Hematopoietic multipotent progenitor cell treated with erythropoietin and hydrocortisone succinate and interleukin-3 and kit ligand, for 8 days (in vitro differentiated cells): ENCODE data around the gene GRK3.
"Not testable (repeated sequence)": the region's sequence is repeated elsewhere in the genome, so short reads cannot be mapped to it uniquely, and the experiment has no call there.

Experiments used
- DNase-seq: peaks from one replicate; pipeline ENCODE4 v3.0.0-alpha.2; 2015

GRK3 gene

DNA sequence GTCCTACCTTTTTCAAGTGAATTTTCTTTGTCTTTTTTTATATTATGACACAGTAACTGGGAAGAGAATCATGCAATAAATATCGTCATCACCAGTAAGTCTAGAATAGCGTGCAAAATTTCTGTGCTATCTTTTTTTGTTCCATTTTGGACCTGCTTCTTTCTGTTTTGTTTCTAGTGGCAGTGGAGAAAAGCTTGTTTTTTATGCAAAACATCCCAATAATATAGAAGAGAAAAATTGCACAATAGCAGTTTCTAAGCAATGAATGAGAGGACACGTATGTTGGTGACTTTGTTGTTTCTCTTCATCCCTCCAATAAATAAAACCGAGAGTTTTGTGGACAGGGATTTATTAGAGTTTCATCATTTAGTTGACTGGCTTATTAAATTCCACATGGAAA is 10.3 kb downstream of the GRK3 start:
- no peak for DNase-seq

DNA sequence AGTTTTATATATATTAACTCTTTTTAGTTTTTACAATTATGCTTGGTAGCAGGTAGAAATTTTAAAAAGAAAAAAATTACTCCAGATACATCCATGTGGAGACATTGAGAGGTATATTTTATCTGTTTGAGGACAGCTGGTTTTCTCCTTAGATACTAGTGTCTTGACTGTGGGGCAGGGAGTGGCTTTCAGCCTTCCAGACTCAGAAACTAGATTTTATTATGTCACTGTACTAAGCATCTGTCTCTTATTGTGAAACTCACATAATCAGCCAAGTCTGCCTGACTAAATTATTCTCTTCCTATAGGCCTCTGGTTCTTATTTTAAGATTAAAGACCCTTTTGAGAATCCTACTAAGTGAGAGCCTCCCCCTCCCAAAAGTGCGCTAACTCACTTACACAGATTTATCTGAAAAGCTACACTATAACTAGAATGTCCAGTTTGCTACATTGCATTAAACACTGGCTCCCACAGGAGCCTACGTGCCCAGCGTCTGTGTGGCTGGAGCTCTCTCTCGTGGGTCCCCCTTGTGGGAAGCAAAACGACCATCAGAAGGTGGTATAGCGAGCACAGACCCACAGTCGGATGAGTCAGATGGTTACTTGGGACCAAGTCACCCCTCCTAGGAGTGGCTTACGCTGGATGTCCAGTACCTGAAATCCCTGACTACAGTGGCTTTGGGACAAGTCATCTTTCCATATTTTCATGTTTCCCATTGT is 11.4 kb downstream of the GRK3 start:
- not testable (repeated sequence) for DNase-seq

DNA sequence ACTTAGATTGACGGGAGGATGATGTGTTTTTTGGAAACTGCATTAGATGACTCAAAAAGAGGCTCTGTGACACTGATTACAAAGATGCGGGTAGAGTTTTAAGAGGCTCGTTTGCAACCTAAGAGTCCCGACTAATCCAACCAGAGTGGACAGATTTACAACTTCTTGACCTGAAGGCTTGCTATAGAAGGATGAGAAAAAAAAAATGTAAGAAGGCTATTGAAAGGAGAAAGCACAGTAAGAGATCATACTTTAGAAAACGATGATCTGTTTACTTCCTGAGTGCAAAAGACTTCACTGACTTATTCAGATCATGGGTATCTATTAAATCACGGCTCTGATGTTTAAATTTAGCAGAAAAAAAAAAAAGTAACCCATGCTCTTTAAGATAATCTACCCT is 17.0 kb downstream of the GRK3 start:
- DNase-seq, result not testable (repeated sequence)

DNA sequence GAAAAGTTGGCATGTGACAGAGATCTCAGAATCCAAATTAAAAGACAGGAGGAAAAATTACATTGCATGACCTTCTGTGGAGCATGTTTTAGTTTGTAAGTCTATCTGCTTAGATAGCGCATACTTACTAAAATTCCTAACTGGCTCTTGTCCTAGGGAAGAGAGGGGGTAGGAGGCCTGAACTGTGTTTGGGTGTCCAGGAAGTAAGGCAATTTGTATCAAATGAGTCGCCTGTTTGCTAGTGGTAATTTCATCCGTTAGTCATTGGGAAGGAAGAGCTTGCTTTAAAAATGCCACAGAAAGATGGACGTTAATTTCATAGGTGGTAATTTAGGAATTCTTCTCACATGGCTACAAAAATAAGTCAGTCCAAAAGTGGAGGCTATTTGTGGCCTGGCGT is 18.5 kb downstream of the GRK3 start:
- DNase-seq, result no peak

DNA sequence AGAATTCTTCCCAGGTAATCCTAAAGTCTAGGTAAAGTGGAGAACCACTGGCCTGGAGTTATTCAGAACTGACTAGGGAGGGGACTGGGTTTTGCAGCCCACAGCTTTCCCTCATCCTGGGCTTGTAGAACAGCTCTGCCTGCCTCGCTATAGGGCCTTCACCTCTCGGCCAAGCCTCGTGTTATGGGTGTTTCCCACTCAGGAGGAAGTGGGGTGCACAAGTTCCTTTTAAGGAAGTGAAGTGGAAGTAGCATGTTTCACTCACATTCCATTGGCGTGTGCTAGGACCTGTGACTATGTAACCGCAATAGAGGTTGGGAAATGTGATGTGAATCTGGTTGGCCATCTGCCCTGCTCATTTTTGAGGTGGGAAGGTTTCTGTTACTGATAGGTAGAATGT is 20.5 kb downstream of the GRK3 start:
- DNase-seq, result not testable (repeated sequence)

DNA sequence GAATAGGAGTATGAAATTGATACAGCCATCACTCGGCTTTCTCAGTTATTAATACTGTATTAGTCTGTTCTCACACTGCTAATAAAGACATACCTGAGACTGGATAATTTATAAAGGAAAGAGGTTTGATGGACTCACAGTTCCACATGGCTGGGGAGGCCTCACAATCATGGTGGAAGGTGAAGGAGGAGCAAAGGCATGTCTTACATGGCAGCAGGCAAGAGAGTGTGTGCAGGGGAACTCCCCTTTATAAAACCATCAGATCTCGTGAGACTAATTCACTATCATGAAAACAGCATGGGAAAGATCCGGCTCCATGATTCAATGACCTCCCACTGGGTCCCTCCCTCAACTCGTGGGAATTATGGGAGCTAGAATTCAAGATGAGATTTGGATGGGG is 25.2 kb downstream of the GRK3 start:
- DNase-seq, result not testable (repeated sequence)

DNA sequence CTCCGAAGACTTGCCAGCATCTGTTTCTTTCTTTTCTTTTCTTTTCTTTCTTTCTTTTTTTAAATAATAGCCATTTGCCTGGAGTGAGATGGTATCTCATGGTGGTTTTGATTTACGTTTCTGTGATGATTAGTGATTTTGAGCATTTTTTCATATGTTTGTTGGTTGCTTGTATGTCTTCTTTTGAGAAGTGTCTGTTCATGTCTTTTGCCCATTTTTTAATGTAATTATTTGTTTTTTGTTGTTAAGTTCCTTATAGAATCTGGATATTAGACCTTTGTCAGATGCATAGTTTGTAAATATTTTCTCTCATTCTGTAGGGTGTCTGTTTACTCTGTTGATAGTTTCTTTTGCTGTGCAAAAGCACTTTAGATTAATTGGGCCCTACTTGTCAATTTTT is 28.8 kb downstream of the GRK3 start:
- DNase-seq, result not testable (repeated sequence)

DNA sequence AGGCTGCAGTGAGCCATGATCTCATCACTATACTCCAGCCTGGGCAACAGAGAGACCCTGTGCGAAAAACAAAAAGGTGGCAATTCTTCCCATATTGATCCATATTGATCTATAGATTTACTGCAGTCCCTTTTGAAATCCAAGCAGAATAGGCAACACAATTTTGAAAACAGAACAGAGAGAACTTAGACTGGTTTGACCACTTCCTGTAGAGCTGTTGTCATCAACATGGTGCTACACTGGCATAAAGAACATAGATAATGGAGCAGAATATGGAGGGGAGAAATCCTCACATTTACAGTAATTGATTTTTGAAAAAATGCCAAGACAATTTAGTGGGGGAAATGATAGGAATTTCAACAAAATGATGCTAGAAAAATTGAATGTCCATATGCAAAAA is 34.1 kb downstream of the GRK3 start:
- no peak for DNase-seq

DNA sequence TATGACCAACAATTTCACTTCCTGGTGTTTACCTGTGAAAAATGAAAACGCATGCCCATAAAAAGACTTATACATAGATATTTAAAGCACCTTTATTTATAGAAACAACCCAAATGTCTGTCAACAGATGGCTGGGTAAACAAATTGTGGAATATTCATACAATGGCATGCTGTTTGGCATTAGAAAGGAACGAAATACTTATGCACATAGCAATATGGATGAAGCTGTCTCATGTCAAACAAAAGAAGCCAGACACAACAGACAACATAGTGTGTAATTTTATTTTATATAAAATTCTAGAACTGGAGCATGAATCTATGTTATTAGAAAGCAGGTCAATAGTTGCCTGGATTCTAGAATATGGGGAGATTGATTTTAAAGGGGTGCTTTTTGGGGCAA is 38.0 kb downstream of the GRK3 start:
- DNase-seq, result no peak

DNA sequence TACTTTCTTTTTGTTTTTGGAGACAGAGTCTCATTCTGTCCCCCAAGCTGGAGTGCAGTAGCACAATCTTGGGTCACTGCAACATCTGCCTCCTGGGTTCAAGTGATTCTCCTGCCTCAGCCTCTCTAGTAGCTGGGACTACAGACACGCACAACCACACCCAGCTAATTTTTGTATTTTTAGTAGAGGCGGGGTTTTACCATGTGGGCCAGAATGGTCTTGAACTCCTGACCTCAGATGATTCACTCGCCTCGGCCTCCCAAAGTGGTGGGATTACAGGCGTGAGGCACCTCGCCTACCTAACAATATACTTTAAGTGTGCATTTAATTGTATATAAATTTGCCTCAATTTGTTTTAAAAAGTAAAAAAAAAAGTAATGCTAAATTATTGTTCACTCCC is 38.4 kb downstream of the GRK3 start:
- no peak for DNase-seq

DNA sequence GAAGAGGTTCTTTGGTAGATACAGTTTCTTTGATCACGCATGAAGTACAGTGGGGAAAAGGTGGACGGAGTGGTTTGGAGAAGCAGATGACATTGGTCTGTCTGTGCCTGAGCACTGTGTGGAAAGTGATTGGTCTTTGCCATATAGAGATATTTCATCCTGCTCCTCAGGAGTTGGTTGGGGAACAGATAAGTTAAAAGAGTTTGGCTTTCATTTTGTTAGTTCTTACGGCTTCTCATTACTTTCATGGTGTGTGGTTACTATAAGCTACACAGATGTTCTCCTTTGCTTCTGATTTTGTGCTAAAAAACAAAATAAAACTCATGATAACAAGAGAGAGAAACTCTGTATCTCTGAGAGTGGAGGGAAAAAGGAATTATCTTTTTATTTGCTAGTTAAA is 40.7 kb downstream of the GRK3 start:
- not testable (repeated sequence) for DNase-seq

DNA sequence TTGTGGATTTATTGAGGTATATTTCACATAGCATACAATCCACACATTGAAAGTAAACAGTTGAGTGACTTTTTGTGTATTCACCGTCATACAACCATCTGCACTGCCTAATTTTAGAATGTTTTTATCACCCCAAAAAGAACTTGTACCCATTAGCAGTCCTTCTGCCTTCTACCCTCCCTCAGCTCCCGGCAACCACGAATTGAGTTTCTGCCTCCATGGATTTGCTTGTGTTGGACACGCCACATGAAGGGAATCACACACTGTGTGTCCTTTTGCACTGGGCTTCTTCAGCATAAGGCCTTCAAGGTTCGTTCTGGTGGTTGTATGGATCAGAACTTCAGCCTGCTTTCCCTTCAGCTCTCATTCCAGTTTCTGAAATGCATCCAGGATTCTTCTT is 41.1 kb downstream of the GRK3 start:
- DNase-seq, result not testable (repeated sequence)

DNA sequence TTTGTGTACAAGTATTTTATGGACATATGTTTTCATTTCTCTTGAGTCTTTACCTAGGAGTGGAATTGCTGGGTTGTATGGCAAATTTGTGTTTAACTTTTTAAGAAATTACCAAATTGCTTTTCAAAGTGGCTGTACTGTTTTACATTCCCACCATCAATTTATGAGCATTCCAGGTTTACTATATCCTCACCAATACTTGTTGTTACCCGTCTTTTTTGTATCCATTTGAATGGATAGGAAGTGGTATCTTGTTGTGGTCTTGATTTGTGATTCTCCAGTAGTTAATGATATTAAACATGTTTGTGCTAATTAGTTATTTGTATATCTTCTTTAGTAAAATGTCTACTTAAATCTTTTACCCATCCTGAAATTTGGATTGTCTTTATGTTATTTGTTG is 46.8 kb downstream of the GRK3 start:
- not testable (repeated sequence) for DNase-seq

DNA sequence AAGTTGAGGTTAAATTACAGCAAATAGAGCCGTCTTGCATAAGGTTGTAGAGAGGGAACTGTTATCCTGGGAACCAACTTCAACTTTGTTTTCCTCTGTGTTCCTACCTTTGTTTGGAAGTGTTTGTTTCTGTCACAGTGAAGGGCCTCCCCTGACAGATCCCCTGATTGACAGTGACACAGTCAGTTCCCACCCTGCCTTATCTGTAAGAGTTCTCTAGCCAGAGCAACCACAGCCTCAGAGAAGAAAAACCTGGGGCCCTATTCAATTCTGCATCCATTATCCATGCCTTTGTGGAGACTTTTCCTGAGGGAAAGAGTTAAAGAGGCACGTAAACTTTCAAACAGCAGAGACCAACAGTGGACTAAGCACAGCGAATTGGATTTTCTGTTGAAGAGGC is 48.7 kb downstream of the GRK3 start:
- not testable (repeated sequence) for DNase-seq

DNA sequence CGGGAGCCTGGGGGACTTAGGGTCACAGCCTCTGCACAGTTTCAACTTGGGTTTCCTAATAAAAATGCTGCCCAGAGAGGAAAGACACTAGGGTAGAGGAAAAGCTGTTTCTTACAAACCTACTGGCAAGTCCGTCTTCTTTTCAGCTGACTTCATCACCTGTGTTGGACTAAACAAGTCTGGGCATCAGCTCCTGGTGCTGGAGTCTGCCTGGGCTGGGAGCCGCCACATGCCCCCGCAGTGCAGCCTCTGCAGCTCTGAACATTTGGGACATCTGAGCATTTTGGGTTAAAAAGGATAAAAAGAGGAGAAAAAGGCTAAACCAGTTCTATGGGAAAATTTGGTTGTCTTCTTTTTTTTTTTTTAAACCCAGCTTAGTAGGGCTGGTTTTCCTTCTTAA is 49.1 kb downstream of the GRK3 start:
- DNase-seq, result not testable (repeated sequence)

DNA sequence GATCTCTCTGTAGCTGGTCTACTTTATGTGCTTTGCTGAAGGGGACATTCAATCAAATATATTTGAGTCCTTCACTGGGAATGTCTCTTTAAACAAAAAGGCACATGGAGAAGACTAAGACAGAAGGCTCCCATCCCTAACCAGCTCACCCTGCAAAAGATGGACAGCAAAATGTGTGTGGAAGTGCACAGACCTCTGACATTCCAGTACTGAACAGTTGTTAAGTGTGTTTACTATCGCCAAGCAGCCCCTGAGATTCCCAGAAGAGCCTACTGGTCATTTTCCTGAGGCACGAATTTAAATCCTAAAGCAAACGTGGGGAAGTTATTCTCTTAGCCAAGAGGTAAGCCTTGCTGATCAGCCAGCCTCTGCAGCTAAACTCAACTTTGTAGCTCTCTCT is 50.3 kb downstream of the GRK3 start:
- DNase-seq, result not testable (repeated sequence)

DNA sequence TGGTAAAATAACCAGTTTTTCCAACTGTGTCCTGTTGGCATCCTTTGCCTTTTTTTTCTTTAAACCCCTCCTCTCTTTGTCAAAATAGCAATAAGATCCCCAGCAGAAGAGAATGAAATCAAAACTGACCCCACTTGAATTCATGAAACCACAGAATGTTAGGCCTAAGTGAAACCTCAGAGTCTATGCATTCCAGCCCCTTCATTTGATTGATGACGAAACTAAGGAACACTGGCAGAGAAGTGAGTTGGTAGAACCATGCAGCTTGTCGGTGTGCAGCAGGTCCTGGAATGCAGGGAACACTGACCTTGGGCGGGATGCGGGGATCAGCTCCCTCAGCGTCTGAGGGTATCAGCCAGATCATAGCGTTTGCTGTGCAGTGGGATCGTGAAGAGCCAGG is 57.5 kb downstream of the GRK3 start:
- DNase-seq, result no peak

DNA sequence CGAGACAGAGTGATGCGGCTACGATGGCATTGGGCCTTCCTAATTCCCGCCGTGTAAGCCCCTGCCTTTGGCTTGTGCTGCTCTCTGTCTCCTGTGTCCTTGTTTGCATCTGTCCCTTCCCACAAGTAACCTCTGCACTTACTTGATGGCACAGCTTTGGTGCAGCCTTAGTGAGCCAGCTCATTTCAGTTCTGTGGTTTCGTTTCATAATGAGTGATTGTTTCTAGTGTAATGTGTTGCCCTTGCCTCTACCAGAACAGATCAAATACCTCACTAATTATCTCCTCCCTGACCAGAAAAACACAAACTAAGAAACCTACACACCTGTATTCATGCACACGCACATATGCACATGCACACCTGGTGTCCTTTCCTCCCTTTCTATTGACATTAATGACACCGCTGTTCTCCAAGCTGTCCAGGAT is 58.8 kb downstream of the GRK3 start:
- DNase-seq, result no peak

DNA sequence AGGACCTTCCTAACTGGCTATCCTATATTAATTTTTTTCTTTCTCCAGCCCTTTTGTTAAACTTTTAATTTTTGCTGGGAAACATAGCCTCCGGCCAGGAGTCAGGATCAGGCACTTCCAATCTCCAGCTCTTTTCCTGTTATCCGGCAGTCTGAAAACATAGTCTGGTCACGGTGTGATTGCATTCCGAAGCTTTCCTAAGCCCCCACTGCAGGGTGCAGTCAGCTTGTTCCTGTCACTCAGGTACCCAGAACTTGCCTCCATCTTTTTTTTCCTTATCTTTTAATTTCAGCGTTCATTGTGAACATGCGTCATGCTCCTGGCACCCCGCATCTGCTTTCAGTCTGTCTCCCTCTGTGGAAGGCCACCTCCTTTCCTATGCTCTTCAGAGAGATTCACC is 59.4 kb downstream of the GRK3 start:
- no peak for DNase-seq

DNA sequence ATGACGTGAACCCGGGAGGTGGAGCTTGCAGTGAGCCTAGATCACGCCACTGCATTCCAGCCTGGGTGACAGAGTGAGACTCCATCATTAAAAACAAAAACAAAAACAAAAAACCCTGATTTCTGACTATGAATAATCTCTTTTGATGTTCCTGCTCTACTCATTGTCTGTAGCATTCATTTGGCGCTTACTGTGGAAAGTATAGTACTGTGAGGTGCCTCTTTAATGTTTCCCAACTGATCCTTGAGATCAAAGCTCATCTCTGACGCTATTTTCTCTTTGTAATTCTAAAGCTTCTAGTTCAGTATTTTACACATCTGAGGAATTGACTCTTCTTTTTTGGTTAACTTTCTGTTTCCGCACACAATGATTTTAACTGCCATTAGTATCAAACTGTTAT is 60.0 kb downstream of the GRK3 start:
- DNase-seq, result no peak

DNA sequence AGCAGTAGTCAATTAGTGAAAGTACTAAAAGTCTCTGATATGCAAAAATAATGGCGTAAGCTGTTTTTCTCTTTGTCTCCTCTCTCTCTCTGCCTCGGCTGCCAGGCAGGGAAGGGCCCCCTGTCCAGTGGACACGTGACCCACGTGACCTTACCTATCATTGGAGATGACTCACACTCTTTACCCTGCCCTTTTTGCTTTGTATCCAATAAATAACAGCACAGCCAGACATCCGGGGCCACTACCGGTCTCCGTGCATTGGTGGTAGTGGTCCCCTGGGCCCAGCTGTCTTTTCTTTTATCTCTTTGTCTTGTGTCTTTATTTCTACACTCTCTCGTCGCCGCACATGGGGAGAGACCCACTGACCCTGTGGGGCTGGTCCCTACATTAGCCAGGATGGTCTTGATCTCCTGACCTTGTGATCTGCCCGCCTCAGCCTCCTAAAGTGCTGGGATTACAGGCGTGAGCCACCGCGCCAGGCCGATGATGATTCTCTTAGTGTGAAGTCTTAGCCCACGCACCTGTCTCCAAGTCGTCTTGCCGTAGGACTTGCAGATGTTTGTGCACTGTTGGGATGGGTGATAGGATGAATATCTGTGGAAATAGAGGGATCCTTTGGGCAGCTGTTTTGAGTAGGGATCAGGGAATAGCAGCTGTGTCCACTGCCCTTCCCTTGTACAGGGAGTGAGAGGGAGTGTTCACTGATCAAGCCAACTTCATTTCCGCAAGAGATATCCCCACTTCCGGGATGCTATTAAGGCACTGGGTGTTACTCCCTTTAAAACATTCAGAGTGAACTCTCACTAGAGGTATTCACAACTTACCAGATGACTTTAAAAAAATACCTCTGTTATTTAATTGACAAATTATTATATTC is 61.5 kb downstream of the GRK3 start:
- DNase-seq, result not testable (repeated sequence)

DNA sequence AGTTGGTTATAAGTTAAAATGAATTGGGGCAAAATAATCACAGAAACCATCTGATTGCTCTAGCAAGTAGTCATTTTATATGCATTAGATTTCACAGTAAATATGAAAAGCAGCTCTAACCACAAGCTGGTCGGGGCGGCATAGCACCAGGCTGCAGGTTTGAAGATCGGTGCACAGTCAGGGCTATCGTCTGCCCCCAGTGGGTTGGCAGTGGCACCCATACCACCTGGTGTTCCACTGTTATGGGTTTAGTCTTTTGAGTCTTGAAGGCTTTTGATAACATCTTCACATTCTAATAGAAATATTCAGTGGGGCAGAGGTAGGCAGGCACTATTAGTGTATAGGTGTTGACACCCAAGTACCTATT is 62.1 kb downstream of the GRK3 start:
- DNase-seq, result no peak

DNA sequence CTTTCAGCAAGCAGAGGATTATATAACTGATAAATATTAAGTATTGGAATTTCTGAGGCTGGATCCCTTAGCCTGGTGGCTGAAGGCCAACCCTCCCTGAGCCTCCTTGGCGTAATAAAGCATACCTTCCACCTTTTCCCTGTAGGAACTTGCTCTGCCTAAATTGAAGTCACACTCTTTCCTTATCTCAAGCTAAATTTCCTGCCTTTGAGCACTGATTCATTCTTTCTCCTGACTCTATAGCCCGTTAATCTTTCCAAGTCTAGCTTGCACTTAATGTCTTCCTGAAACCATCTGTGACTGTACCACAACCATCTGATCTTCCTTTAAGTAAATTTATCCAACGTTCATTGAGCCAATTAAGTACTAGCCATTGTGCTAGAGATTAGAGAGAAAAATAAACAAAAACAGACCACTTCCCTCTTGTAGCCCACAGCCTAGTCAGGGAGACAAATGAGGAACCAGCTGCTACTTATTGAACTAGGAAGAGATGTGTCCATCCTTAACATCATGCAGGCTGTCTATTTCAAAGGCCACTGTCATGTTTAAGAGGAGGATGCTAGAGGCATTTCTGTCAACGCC is 62.9 kb downstream of the GRK3 start:
- DNase-seq, result no peak

DNA sequence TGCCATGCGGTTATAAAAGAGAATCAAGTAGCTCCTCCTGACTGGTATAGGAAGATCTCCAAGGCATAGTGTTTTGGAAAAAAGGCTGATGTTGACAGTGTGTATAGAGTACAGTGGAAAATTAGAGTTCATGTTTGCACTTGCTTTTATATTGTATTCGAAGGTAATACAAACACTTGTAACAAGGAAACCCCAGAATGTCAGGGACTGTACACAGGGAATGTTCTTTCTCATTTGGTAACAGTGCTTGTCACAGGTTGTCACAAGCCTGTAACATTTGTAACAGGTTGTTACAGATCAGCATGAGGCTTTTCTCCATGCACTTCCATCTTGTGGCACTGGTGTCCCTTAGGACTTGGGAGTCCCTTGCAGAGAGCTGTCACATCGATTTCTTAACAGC is 64.0 kb downstream of the GRK3 start:
- no peak for DNase-seq
